DMS53 treated with DMSO at 0.1 percent for 48 hours (cell line): ENCODE results near the gene CIRBP.
"Not testable (repeated sequence)": the region's sequence is repeated elsewhere in the genome, so short reads cannot be mapped to it uniquely, and the experiment has no call there.

ENCODE experiments used
- DNase-seq: peaks from one replicate; lab custom pipeline; 2025; ENCODE audit not compliant: unreplicated experiment; lab: John Stamatoyannopoulos, UW

CIRBP gene

GRCh38 chr19:1243768-1244692, 25.1 kb upstream of the CIRBP start:
- peak; percentile 17 for DNase-seq

- DNase-seq = no peak
Observed at GRCh38 chr19:1244693-1245451, 24.3 kb upstream of the CIRBP start.

GRCh38 chr19:1245494-1246264, 23.5 kb upstream of the CIRBP start:
- DNase-seq = no peak

GRCh38 chr19:1246265-1247087, 22.7 kb upstream of the CIRBP start:
- DNase-seq = not testable (repeated sequence)

- DNase-seq = no peak
Observed at GRCh38 chr19:1247748-1248138, 21.4 kb upstream of the CIRBP start.

DNA sequence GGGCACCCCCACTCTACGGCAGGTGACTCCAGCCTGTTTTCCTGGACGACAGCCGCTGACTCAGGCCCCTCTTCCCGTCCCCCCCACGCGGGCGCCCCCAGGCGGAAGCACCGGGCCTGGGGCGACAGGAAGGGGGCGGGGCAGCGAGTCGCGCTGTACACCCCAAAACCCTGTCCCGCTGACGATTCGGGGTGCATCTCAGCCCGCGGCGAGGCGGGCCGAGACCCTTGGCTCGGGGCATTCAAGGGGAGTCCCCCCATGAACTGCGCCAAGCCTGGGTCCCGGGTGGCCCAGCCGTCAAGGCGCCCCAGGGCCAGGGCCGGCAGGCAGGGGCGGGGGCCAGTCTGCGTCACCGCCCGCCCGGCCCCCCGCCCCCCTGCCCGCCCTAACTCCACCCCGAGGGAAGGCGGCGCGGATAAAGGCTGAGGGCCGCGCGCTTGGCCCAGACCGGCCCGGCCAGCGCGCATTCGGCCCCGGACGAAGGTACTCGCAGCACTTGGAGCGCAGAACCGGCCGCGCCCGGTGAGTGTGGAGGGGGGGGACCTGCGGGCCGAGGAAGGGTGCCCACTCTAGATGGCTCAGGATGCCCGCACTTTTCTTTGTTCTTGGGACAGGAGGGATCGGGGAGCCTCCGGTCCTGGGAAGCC, 20.9 kb upstream of the CIRBP start, which contains the start of gene MIDN:
MIDN (plus strand) TSS at position 445 of the 647 bp plus-strand sequence. CDS start 1,714 bp downstream, outside the sequence.
- DNase-seq = peak; percentile 65

DNA sequence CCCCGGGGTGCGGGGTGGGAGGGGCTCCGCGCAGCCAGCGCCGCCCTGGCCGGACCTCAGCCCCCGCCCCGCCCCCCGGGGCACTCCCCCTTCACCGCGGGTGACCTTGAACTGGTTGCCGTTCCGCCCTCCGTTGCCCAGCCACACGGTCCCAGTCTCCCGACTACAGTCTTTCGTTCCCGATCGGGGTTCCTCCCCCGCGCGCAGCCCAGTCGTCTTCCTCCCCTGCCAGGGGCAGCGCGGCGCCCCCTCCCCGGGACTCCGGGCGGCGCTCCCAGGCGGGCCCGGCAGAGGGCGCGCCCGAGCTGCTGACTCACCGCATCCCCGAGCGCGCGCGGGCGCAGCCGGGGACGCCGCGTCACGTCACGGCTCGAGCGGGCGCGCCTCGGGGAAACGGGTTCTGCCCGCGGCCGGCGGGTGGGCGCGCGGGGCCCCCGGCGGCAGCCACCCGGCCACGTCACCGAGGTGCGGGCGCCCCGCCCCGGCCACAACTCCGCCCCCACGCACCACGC, 20.3 kb upstream of the CIRBP start:
- DNase-seq = peak; percentile 52

DNA sequence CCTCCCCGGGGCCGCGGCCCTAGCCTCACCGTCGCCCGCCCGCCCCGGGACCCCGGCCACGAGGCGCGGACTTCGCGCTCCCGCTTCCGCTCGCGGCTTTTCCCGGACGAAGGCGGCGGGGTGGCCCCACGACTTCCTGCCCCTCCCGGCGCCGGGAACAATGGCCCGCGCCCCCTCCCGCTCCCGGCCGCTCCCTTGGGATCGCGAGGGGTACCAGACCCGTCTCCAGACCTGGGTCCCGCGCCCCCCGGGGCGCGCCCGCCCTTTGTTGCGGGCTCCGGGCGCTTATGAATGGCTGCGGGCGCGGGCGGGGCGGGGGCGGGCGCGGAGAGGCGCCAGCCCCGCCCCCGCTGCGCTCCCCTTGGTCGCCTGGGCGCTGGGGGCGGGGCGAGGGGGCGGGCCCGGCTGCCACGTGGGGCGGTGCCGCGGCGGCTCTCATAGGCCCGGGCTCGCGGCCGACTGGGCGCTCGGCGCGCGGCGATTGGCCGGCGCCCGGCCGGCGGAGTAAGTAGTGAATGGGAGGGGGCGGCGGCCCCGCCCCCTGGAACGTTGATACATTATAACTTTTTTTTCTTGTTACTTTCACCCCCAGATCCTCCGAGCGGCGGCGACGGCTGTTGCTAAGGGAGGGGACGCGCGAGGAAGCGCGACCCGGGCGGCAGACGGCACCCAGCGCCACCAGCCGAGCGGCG, 19.7 kb upstream of the CIRBP start:
- DNase-seq = peak; percentile 38

DNA sequence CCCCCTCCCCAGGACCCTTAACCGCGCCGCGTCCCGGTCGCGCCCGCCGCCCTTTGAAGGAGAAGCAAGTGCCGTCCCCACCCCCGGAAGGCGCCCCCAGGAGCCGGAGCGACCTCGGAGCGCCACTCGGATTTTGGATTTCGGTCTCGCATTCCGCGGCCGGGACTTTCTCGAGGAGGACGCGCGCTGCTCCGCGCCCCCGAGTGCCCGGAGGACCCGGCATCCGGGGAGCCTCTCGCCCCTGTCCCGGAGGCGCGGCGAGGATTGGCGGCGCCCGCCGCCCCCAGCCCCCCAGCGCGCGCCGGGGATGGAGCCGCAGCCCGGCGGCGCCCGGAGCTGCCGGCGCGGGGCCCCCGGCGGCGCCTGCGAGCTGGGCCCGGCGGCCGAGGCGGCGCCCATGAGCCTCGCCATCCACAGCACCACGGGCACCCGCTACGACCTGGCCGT, 19.1 kb upstream of the CIRBP start:
- no peak for DNase-seq

DNA sequence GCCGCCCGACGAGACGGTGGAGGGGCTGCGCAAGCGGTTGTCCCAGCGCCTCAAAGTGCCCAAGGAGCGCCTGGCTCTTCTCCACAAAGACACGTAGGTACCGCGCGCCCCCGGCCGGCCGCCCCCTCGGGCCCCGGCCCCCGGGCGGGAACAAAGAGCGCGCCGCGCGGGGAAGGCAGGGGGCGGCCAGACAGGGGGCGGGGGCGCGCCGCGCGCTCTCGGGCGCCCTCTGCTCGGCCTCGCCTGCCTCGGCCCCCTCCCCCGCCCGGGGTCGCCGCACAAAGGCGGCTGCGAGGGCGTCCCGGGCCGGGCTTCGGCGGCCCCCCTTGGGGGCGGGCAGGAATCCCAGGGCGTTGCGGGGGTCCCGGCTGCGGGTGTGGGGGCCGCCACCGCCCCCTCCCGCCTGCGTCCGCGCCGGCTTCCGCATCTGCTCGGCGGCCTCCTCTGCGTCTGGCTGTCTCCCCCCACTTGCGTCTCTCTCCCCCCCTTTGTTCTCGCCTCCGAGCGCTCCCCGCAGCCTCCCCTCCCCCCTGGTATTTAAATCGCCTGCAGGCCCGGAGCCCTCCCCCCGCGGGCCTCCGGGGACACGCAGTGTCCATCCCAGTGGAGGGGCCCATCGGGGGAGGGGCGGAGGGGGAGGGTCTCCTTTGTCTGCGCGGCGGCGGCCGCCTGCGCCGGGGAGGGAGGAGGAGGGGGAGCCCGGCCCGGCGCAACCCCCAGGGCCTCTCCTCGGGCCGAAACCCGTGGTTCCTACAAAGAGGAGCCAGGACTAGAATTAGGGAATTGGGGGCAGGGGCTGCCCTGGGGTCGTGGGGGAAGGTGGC, 18.5 kb upstream of the CIRBP start:
- DNase-seq = no peak

- DNase-seq = no peak
Observed at GRCh38 chr19:1251330-1252220, 17.6 kb upstream of the CIRBP start.

- no peak for DNase-seq
Observed at GRCh38 chr19:1252221-1252820, 16.8 kb upstream of the CIRBP start.

DNA sequence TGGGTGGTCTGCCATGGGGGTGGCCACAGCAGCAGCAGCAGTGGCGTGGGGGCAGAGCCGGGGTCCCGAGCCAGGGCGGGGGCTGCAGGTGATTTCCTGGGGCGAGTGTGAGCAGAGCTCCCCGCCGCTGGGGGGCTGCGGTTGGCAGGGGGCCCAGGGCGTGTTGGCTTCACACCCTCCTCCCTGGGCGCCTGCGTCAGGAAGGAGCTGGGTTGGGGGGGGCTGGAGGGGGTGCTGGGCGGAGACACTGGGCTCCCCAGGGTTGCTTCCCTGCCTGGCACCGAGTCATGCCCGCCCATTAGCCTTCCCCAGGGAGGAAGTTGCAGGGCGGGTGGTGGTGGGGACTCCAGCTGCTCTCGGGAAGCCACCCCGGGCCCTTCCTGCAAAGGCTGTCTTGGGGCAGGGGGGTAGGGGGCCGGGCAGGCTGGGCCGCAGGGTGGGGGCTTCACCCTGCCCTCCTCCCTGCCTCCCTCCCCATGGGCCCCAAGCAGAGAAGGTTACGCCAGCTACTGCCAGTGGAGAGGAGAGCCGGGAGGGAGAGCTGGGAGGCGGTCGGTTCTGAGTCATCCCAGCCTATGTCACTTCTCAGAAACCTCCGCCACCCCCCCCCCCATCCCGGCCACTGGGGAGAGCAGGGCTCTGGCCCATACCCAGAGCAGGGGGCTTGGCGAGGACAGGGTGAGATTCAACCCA, 16.2 kb upstream of the CIRBP start:
- DNase-seq = no peak

DNA sequence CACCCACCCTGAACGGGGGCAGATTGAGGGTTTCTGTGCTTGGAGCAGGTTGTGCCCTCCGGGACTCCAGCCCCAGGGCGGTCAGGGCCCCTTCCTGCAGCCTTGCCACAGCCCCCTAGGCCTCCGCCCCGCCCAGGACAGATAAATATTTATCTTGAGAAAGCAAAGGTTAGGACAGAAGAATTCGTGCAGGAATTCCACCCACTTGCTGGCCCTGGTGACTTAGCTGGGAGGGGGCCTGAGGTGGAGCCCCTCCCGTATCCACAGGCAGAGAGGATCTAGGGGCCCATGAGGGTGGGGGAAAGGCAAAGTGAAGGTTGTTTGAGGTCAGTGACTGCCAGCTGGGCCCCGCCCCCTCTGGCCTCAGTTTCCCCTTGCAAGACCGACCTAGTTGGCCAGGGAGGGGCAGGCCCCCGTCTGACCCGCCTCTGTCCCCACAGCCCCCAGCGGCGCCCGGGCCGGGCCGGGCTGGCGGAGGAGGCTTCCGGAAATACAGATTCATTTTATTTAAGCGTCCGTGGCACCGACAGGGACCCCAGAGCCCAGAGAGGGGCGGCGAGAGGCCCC, 15.5 kb upstream of the CIRBP start:
- DNase-seq = no peak

- DNase-seq = no peak
Observed at GRCh38 chr19:1254081-1254527, 15.0 kb upstream of the CIRBP start.
